GF-D8 (cell line): ENCODE measurements around the gene SDC3.

Experiments used
- DNase-seq: peaks from one replicate; lab custom pipeline; 2025; lab: John Stamatoyannopoulos, UW

Gene SDC3

GRCh38 chr1:30848130-30848529 lies 60.4 kb downstream of the SDC3 start:
- DNase-seq = no peak

- DNase-seq = no peak
Measured at GRCh38 chr1:30847358-30847972, 61.1 kb downstream of the SDC3 start.

- no peak for DNase-seq
Measured at GRCh38 chr1:30846587-30846986, 62.0 kb downstream of the SDC3 start.

GRCh38 chr1:30845904-30846290 lies 62.7 kb downstream of the SDC3 start:
- DNase-seq = no peak

GRCh38 chr1:30845237-30845903 lies 63.2 kb downstream of the SDC3 start:
- DNase-seq = no peak

GRCh38 chr1:30844631-30845030 lies 63.9 kb downstream of the SDC3 start:
- DNase-seq = no peak

- DNase-seq = no peak
Measured at GRCh38 chr1:30842697-30843354, 65.7 kb downstream of the SDC3 start.

GRCh38 chr1:30840904-30841598 lies 67.5 kb downstream of the SDC3 start:
- peak; percentile 65 for DNase-seq

GRCh38 chr1:30839827-30840359 lies 68.7 kb downstream of the SDC3 start:
- no peak for DNase-seq

GRCh38 chr1:30838996-30839395 lies 69.6 kb downstream of the SDC3 start:
- no peak for DNase-seq

GRCh38 chr1:30837653-30838052 lies 70.9 kb downstream of the SDC3 start:
- DNase-seq = no peak

- DNase-seq = no peak
Measured at GRCh38 chr1:30834253-30834652, 74.3 kb downstream of the SDC3 start.

GRCh38 chr1:30830537-30830936 lies 78.0 kb downstream of the SDC3 start:
- DNase-seq = no peak

GRCh38 chr1:30829889-30830288 lies 78.7 kb downstream of the SDC3 start:
- DNase-seq = no peak

GRCh38 chr1:30824736-30825429 lies 83.7 kb downstream of the SDC3 start:
- no peak for DNase-seq

- peak; percentile 3 for DNase-seq
Measured at GRCh38 chr1:30823969-30824735, 84.4 kb downstream of the SDC3 start.

GRCh38 chr1:30823627-30823968 lies 85.0 kb downstream of the SDC3 start:
- no peak for DNase-seq

- DNase-seq = peak; percentile 17
Measured at GRCh38 chr1:30822966-30823581, 85.5 kb downstream of the SDC3 start.

- no peak for DNase-seq
Measured at GRCh38 chr1:30822006-30822405, 86.6 kb downstream of the SDC3 start.

GRCh38 chr1:30820299-30820698 lies 88.3 kb downstream of the SDC3 start:
- DNase-seq = no peak
